Cerebellar nuclear complex (tissue), 1 donor: ENCODE data around the gene IFNA7.
"Not testable (repeated sequence)": the region's sequence is repeated elsewhere in the genome, so short reads cannot be mapped to it uniquely, and the experiment has no call there.

Source experiments
- DNase-seq, 2 experiments: peaks; one replicate each; lab custom pipeline; 2025; lab: John Stamatoyannopoulos, UW

IFNA7 gene

DNA sequence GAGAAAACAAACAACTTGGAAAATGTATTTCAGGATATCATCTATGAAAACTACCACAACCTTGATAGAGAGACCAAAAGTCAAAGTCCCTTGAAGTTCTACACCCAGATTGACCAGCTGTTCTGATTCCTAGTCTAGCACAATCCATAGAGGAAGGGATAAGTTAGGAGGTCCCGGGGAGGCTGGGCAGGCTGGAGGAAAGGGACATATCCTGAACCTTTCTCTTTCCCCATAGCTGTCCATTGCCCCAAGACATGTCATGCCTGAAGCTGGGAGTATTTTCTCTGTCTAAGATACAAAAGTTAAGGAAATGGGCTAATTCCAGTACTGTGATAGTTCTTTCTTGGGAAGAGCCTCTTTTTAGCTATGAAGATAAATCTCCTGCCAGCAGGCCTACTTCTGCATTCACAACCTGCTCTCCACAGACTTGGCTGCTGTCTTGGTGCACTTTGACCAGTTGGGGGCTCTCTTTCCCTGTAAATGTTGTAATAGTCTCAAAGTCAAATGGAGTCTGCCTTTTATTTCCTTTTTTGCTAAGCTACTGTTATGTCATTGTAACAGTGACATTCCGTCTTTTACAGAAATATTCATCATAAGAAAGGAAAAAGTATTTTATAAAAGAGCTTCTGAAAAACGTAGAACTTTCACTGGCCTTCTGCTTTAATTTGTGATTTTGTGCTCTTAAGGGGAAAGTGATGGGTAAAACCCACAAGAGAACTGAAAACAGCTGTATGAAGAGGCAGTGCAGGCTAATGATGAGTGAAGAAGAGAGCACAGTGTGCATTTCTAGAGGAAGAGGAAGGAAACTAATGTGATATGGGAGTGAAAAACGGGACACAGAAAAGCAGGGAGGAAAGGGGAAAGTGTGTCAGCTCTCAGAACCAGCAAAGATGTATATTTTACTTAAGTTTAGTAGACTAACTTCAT, 18.9 kb downstream of the IFNA7 start:
- DNase-seq, result not testable (repeated sequence)

DNA sequence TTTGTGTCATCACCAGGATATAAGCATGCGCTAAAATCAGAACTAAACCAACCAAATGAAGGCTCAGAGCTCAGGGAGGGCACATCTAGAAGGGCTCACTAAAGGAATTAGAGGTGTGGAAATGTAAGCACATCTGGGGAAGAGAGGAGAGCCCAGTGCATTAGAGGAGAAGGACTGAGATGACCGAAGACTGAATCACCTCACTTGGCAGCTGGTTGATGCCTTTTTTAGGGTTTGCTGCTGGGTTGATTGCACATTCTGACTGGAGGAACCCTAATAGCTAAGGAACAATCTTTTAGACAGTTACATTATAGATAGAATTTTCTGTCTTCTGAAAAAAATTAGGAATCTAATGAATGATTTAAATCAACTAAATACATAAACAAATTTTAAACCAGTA, 27.3 kb downstream of the IFNA7 start:
- no peak for DNase-seq

DNA sequence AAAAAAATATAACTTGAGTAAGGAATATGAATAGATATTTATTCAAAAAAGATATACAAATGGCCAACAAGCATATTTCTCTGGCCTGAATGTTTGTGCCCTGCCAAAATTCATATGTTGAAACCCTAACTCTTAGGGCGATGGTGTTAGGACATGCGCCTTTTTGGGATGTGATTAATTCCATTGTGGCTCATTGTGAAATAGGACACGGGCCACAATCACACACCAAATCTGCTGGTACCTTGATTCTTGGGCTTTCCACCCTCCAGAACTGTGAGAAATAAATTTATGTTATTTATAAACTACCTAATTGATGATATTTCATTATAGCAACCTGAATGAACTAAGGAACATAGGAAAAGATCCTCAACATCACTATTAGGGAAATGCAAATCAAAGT, 29.8 kb downstream of the IFNA7 start:
- no peak for DNase-seq

DNA sequence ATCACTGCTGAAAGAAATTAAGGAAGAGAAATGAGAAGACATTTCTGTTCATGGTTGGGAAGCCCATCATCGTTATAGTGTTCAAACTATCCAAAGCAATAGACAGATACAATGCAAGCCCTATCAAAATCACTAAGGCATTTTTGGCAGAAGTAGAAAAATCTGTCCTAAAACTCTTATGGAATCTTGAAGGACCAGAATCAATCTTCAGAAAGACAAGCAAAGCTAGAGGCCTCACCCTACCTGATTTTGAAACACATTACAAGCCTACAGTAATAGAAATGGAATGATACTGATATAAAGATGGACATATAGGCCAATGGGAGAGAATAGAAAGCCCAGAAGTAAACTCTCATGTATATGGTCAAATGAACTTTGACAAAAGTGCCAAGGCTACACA, 30.7 kb downstream of the IFNA7 start:
- DNase-seq, result no peak

DNA sequence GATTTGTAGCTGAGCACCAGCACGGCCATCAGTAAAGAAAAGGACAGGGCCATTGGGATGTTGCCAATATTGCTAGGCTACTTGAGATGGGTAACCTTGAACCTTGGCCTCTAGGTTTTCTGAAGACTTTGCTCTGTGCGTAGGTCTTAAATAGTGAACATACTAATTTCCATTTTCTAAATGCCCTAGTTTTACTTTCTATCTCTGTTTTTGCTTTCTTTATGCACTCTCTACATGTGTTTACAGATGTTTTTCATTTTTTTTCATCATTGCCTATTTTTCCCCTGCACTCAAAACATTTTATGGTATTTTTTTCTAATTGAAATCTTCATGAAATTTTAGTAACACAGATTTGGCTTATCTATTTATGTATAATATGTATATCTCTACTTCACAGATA, 35.4 kb downstream of the IFNA7 start, which contains the start of gene IFNA21:
IFNA21 (minus strand) TSS at position 101 of the 400 bp plus-strand sequence; CDS start at position 53, 48 bp downstream.
- not testable (repeated sequence) for DNase-seq

DNA sequence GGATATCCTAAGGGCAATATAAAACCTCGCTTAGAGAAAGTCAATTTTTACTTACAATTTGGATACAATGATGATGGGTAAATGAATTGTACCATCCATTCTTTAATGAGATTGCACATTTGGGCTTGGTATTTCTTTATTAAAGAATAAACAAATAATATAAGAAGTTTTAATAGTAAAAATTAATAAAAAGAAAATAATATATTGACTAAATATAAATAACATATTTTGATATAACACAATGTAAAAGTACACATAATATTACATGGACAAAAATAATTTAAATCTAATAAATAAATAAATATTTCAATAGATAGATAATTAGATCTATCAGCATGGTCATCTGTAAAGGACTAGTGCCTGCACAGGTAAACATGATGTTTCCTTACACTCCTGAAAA, 36.5 kb downstream of the IFNA7 start:
- DNase-seq, result no peak

DNA sequence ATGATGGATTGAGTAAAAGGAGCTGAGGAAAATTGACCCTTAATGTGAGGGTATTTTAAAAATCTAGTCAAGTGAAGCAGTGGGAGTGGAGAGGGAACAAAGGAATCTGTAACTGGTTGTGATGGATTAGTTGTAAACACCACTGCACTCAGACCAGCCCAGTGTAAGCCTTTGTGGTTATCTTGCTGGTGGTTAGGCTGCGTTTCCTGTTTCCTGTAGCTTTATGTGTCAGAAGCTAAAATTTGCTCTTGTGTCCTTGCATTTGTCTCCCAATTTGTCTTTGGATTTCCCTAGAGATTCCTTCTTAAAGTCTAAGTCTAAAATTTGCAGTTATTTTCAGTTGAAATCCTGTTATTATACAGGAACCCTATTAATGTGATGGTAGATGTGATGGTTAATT, 41.8 kb downstream of the IFNA7 start:
- no peak for DNase-seq

DNA sequence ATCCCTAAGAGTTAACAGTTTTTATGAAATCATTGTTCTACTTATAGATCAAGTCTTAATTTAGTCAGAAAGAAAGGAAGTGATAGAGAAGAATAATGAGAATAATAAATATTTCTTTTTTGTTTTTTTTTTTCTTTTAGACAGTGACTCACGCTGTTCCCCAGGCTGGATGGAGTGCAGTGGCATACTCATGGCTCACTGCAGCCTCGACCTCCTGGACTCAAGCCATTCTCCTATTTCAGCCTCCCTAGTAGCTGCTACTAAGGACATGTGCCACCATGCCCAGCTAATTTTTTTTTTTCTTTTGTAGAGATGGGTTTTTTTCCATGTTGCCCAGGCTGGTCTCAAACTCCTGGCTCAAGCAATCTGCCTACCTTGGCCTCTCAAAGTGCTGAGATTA, 46.5 kb downstream of the IFNA7 start:
- no peak for DNase-seq

DNA sequence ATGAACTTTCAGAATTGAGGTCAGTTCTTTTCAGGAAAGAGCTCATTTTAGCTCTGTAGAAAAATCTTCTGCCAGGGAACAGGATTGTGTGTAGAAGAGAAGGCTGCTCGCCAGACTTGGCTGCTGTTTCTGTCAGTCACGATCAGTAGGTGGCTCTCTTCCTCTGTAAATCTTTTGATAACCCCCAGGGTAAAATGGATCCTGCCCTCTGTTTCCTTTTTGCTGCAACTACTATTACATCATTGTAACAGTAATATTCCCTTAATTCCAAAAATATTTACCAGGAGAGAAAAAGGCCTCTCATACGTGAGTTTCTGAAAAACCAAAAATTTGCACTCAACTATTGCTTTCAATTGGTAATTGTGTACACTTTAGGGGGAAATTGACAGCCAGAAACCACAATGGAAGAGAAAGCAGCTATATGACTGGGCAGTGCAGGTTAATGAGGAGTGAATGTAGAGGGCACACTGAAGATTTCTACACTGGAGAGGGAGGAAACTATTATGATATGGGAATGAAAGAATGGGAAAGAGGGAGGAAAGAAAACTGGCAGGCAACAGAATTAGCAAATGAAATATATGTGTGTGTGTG, 47.9 kb downstream of the IFNA7 start:
- DNase-seq, result no peak

DNA sequence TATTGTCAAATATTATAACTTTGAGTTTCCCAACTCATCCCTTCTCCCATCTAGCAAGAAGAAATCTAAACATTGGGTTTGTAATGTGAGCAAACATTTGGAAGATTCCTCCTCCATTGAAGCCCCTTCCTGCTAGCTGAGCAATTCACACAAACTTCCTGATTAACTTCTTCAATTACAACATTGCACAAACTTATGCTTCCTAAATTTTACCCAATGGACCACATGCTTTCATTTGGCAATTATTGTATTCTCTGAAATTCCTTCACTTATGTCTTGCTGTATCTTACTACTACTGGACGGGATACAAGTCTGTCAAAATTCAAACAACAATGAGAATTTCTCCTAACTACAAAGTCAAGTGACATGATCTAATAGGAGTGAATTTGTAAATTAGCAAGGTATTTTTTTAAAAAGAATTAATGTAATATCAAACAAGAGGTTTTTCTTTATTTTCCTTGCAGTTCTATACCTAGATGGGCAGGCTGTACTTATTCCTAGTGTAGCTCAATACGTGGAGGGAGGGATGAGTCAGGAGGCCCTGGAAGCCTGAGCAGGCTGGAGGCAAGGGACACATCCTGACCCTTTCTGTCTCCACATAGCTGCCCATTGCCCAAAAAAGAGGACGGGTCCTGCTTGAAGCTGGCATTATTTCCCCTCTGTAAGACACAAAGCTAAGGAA, 48.5 kb downstream of the IFNA7 start:
- no peak for DNase-seq
